ENCODE results near the gene FBN1.

FBN1 gene

DNA sequence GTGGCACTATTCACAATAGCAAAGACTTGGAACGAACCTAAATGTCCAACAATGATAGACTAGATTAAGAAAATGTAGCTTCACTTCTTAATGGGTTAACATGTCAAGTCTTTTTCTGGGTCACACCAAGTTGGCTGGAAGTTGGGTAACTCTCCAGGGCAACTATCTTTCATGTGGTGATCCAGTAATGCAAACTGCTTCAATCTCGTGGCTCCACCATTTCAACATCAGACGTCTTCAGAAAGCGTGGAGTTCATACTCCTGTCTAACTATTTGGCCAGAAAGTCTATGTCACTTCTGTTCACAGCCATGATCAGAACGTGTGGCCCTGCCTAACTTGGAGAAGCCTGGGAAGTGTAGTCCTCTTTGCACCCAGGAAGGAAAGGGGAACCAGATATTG lies 282.0 kb downstream of the FBN1 start:
- TF ChIP-seq, protein P1, sequence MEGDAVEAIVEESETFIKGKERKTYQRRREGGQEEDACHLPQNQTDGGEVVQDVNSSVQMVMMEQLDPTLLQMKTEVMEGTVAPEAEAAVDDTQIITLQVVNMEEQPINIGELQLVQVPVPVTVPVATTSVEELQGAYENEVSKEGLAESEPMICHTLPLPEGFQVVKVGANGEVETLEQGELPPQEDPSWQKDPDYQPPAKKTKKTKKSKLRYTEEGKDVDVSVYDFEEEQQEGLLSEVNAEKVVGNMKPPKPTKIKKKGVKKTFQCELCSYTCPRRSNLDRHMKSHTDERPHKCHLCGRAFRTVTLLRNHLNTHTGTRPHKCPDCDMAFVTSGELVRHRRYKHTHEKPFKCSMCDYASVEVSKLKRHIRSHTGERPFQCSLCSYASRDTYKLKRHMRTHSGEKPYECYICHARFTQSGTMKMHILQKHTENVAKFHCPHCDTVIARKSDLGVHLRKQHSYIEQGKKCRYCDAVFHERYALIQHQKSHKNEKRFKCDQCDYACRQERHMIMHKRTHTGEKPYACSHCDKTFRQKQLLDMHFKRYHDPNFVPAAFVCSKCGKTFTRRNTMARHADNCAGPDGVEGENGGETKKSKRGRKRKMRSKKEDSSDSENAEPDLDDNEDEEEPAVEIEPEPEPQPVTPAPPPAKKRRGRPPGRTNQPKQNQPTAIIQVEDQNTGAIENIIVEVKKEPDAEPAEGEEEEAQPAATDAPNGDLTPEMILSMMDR (IDR thresholded peaks at IDR 0.05; ENCODE audit: insufficient read depth, low read depth, low read length, missing control alignments), result no peak
- no peak overlapping the region for H3K4me3 ChIP-seq (ENCODE audit: low read length)
- no peak for DNase-seq (ENCODE audit: low read depth)

DNA sequence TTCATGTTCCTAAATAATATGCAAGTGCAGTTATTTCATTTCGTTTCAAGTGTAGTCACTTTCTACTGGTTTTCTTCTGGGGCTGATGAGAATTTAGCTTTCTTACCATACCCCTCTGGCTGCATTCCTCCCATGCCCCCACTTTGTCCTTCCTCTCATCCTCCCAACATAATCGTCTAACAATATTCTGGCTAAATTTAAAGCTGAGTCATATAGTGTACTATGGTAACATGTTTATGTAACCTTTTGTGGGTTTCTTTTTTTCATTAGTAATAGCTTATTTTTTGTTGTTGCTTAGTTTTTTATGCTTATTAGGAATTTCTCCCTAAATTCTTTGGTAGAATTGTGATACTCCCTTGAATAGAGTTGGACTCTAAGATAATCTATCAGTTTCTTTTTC lies 283.8 kb downstream of the FBN1 start:
- TF ChIP-seq, protein P1 (IDR thresholded peaks at IDR 0.05; ENCODE audit: insufficient read depth, low read depth, low read length, missing control alignments), result no peak
- DNase-seq (ENCODE audit: low read depth), result no peak
- no peak overlapping the region for H3K4me3 ChIP-seq (ENCODE audit: low read length)

DNA sequence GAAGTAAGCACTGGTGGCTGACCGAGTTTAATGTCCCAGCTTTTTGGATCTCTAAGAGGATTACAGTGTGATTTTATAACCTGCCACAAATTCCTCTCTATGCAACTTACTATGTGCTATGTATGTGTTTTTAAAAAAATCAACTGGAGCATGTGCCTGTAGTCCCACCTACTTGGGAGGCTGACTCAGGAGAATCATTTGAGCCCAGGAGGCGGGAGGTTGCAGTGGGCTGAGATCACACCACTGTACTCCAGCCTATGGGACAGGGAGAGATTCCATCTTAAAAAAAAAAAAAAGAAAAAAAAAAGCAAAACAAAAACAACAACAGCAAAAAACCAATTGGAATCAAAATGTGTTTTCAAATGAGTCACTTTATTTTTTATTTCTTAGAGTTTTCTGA lies 284.7 kb downstream of the FBN1 start:
- TF ChIP-seq, protein P1 (IDR thresholded peaks at IDR 0.05; ENCODE audit: insufficient read depth, low read depth, low read length, missing control alignments), result no peak
- peak; percentile 31 for DNase-seq (ENCODE audit: low read depth)
- H3K4me3 ChIP-seq (ENCODE audit: low read length), result no peak overlapping the region

Data from epithelial cell of esophagus (primary cell).